Fibroblast of lung (primary cell): Measurements from ENCODE around the gene STIMATE.

Experiments used
- EZH2 ChIP-seq: IDR thresholded peaks from 2 replicates; pipeline ENCODE4 v1.5.1; 2012; ENCODE audit warnings: low read length, control low read depth, mild to moderate bottlenecking; ENCODE audit errors: missing control alignments
- TF ChIP-seq, protein P1 (sequence below), 2 donors: IDR thresholded peaks in 1 of 2; conservative IDR thresholded peaks in 1 of 2; 1 replicate in 1 of 2; 2 replicates in 1 of 2; pipeline ENCODE4 v1.5.1; 2011 to 2012; ENCODE audit warnings: low read length in 2 of 2, control low read depth in 1 of 2, inconsistent platforms in 1 of 2, low read depth in 1 of 2, mild to moderate bottlenecking in 1 of 2

DNA sequence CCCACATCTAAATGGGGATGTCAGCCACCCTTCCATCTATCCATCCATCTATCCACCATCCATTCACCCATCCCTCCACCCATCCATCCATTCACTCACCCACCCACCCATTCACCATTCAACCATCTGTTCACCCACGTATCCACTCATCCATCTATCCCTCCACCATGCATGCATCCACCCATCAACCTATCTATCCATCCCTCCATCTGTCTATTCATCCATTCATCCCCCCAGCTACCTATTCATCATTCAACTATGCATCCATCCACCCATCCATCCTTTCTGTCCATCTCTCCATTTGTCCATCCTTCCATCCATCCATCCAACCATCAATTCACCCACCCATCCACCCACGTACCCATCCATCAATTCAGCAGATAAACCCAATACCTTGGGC lies 88.2 kb downstream of the STIMATE start:
- TF ChIP-seq, protein P1, sequence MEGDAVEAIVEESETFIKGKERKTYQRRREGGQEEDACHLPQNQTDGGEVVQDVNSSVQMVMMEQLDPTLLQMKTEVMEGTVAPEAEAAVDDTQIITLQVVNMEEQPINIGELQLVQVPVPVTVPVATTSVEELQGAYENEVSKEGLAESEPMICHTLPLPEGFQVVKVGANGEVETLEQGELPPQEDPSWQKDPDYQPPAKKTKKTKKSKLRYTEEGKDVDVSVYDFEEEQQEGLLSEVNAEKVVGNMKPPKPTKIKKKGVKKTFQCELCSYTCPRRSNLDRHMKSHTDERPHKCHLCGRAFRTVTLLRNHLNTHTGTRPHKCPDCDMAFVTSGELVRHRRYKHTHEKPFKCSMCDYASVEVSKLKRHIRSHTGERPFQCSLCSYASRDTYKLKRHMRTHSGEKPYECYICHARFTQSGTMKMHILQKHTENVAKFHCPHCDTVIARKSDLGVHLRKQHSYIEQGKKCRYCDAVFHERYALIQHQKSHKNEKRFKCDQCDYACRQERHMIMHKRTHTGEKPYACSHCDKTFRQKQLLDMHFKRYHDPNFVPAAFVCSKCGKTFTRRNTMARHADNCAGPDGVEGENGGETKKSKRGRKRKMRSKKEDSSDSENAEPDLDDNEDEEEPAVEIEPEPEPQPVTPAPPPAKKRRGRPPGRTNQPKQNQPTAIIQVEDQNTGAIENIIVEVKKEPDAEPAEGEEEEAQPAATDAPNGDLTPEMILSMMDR (conservative IDR thresholded peaks at IDR 0.05 in 1 of 2, IDR thresholded peaks at IDR 0.05 in 1 of 2; ENCODE audit: low read depth in 1 of 2, low read length in 2 of 2) = no peak
- TF ChIP-seq EZH2 = no peak
